K562 (cell line): Measurements from ENCODE around the gene UBE2H. TPM values are rescaled to one million over a fixed set of nuclear protein-coding genes. Genes with fewer than 3 reads are reported as not detected.
A peak's percentile ranks its signal among the peaks of the same experiment; 100 is the strongest.

Source experiments
- CBFA2T3 ChIP-seq: fragments of 450-650 bp; IDR thresholded peaks from 2 replicates; pipeline ENCODE4 v1.6.1; 2017
- CBX5 ChIP-seq: IDR thresholded peaks from 2 replicates; pipeline ENCODE4 v1.6.1; 2014; ENCODE audit warnings: low read depth, borderline replicate concordance
- ESRRB ChIP-seq: fragments of 250-450 bp; sonication (Bioruptor Pico); IDR thresholded peaks from 2 replicates; pipeline ENCODE4 v1.5.0; 2020; ENCODE audit warnings: mild to moderate bottlenecking, moderate library complexity, borderline replicate concordance
- GATA2 ChIP-seq: sonication (generic); formaldehyde crosslinking; IDR thresholded peaks from 2 replicates; pipeline ENCODE4 v1.4.0; 2020; ENCODE audit warnings: mild to moderate bottlenecking, missing genetic modification reagents
- GATAD2A ChIP-seq: fragments of 450-650 bp; IDR thresholded peaks from 2 replicates; pipeline ENCODE4 v1.6.1; 2017
- MCM2 ChIP-seq: fragments of 450-650 bp; IDR thresholded peaks from 2 replicates; pipeline ENCODE4 v1.6.1; 2017; ENCODE audit warnings: low read depth, mild to moderate bottlenecking
- RREB1 ChIP-seq: fragments of 250-450 bp; sonication (Bioruptor Pico); IDR thresholded peaks from 2 replicates; pipeline ENCODE4 v1.4.0; 2020
- TFAP4 ChIP-seq: sonication (generic); formaldehyde crosslinking; IDR thresholded peaks from 2 replicates; pipeline ENCODE4 v1.8.0; 2022; ENCODE audit warnings: missing genetic modification reagents, mild to moderate bottlenecking, moderate library complexity, borderline replicate concordance
- ZFPM2 ChIP-seq: fragments of 250-450 bp; sonication (Bioruptor Pico); IDR thresholded peaks from 2 replicates; pipeline ENCODE4 v1.5.1; 2022; ENCODE audit warnings: mild to moderate bottlenecking
- ZNF354B ChIP-seq: fragments of 250-450 bp; sonication (Bioruptor Pico); IDR thresholded peaks from 2 replicates; pipeline ENCODE4 v1.4.0; 2020
- ZNF76 ChIP-seq: fragments of 250-450 bp; sonication (Bioruptor Pico); IDR thresholded peaks from 2 replicates; pipeline ENCODE4 v1.4.0; 2020; ENCODE audit warnings: mild to moderate bottlenecking, moderate library complexity, borderline replicate concordance
- polyA plus RNA-seq, 8 experiments: library from polyadenylated mRNA; depleted of rRNA in 4 of 8; stranded (reverse) in 5 of 8; unstranded in 3 of 8; fragments of >200 nt; fragmentation: Nextera tagmentation in 2 of 8; fragmentation: Illumina TruSeq in 1 of 8; extraction: Ambion mirVana in 2 of 8; extraction: Trizol in 1 of 8; gene quantifications; 2 replicates each; pipeline versions ENCODE4 v1.2.1 to v1.2.3, GENCODE V29; 2011 to 2014; ENCODE audit warnings: inconsistent platforms in 1 of 8, missing spikeins in 1 of 8
- total RNA-seq, 7 experiments: library from RNA; depleted of rRNA in 6 of 7; stranded (reverse); fragments of >200 nt in 6 of 7; fragmentation: Illumina TruSeq in 2 of 7; extraction: Trizol in 2 of 7; gene quantifications; 2 replicates each; pipeline versions ENCODE4 v1.2.1 to v1.2.3, GENCODE V29; 2011 to 2021; ENCODE audit warnings: low replicate concordance in 1 of 7
- TF ChIP-seq, protein P1 (sequence below): fragments of 450-650 bp; IDR thresholded peaks from 2 replicates; pipeline ENCODE4 v1.6.1; 2018; ENCODE audit warnings: mild to moderate bottlenecking, low read depth; ENCODE audit not compliant: partially characterized antibody
- TF ChIP-seq, protein P2 (sequence below), 2 experiments: fragments of 450-650 bp; IDR thresholded peaks; 2 replicates each; pipeline ENCODE4 v1.6.1; 2016
- TF ChIP-seq, protein P3 (sequence below): fragments of 250-450 bp; sonication (Bioruptor Pico); IDR thresholded peaks from 2 replicates; pipeline ENCODE4 v1.8.0; 2021; ENCODE audit warnings: moderate library complexity, mild to moderate bottlenecking, inconsistent platforms

The UBE2H gene
- total and polyA plus RNA-seq, 9 of the 15 experiments (the other 6 are each of a cell fraction or from before 2014, with no cell fraction given) = 6.3 to 33.0 (median 13.3) TPM

DNA sequence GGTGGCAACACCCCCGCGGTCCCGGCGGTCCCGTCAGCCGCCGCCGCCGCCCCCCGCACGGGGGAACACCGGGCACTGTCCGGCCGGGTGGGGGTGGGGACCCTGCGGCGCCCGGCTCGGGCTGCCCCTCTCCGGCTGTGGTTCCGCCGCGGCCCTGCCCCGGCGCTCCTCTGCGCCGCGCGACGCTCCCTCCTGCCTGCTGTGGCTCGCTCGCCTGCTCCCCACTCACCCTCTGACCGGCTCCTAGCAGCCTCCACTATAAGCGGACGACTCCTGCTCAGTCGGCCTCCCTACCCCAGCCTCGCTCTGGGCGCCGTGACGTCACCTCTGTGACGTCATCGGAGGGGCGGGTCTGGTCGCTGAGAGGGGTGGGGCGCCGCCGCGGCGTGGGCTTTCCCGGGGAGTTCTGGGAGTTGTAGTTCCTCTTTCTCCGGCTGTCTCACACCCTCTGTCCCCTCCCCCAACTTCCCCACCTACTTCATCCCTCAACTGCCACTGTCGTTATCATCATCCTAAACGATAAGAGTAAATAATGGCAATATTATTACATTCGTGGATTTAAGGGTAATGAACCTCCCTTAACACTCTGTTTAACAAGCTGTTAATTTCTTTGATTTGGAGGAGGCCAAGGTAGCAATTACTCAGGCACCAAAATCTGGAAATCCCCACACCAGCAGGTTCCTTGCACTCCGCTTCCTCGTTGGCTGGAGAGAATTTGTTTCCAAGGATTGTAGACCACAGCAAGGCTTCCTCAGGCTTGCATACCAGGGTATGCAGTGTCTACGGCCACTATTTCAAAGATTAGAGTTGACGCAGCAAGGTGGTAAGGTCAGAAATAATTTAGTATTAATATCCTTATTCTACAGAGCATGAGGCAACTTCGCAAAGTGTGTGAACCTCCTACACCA is at the start of gene UBE2H (continued):
- TF ChIP-seq TFAP4 (CRISPR knock-in tag) (peak; percentile 83; the same call in 1 of the 2 replicates), ZNF354B (no peak), GATA2 (CRISPR knock-in tag) (no peak), ESRRB (no peak), CBX5 (no peak), ZNF76 (no peak; the same call in 1 of the 2 replicates), RREB1 (CRISPR knock-in tag) (no peak), ZFPM2 (CRISPR knock-in tag) (peak; percentile 66; the same call in 1 of the 2 replicates), MCM2 (no peak), GATAD2A (0 out of 2 replicates have a peak, but pooled peaks have one; percentile 54), CBFA2T3 (peak; percentile 32)
- TF ChIP-seq, protein P1, sequence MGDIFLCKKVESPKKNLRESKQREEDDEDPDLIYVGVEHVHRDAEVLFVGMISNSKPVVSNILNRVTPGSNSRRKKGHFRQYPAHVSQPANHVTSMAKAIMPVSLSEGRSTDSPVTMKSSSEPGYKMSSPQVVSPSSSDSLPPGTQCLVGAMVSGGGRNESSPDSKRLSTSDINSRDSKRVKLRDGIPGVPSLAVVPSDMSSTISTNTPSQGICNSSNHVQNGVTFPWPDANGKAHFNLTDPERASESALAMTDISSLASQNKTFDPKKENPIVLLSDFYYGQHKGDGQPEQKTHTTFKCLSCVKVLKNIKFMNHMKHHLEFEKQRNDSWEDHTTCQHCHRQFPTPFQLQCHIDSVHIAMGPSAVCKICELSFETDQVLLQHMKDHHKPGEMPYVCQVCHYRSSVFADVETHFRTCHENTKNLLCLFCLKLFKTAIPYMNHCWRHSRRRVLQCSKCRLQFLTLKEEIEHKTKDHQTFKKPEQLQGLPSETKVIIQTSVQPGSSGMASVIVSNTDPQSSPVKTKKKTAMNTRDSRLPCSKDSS = no peak
- TF ChIP-seq, protein P2, sequence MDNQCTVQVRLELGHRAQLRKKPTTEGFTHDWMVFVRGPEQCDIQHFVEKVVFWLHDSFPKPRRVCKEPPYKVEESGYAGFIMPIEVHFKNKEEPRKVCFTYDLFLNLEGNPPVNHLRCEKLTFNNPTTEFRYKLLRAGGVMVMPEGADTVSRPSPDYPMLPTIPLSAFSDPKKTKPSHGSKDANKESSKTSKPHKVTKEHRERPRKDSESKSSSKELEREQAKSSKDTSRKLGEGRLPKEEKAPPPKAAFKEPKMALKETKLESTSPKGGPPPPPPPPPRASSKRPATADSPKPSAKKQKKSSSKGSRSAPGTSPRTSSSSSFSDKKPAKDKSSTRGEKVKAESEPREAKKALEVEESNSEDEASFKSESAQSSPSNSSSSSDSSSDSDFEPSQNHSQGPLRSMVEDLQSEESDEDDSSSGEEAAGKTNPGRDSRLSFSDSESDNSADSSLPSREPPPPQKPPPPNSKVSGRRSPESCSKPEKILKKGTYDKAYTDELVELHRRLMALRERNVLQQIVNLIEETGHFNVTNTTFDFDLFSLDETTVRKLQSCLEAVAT (IDR thresholded peaks at IDR 0.05) = no peak
- TF ChIP-seq, protein P3, sequence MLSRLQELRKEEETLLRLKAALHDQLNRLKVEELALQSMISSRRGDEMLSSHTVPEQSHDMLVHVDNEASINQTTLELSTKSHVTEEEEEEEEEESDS (CRISPR knock-in tag) = no peak
